Activated CD4-positive, alpha-beta T cell treated with anti-CD3 and anti-CD28 coated beads for 48 hours (primary cell): ENCODE measurements around the gene SLC25A47.
"Not testable (repeated sequence)": the region's sequence is repeated elsewhere in the genome, so short reads cannot be mapped to it uniquely, and the experiment has no call there.

ENCODE experiments used
- DNase-seq: peaks from one replicate; pipeline ENCODE4 v3.0.0-alpha.2; 2020

The SLC25A47 gene

GRCh38 chr14:100306101-100306997 lies 16.8 kb upstream of the SLC25A47 start, which contains the start of gene SLC25A29:
SLC25A29 (minus strand) TSS chr14:100306444; CDS start chr14:100306232, 212 bp downstream.
- DNase-seq, result peak; percentile 74

- no peak for DNase-seq
Measured at GRCh38 chr14:100306998-100307765, 16.0 kb upstream of the SLC25A47 start.

DNA sequence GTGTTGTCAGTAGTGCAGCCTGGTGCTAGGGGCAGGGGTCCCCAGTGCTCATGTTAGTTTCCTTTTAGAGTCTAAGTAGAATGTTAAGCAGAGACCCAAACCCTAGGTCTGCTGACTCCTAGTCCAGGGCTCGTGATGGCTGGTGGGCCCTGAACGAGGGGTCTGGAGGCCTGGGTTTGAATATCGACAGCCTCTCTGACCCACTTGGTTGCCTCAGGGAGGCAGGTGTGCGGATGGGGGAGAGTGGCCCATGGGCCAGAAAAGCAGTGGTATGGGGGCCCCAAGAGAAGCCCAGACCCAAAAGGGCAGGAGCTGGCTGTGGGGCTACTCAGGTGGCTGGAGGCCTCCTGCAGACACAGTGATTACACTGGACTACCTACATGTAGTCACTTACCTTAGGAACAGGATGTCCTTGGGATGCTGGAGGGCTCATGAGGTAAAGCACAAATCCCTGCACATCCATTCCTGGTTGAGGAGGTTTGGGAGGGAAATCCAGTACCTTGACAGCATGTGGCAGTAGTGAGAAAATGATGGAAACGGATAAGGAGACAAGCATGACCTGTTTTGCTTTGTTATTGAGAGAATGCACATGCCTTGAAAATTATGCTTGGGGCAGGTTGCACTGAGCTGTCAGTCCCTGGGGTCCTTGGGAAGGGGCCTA lies 15.2 kb upstream of the SLC25A47 start:
- DNase-seq, result no peak

- DNase-seq, result not testable (repeated sequence)
Measured at GRCh38 chr14:100308427-100308792, 14.7 kb upstream of the SLC25A47 start.

- no peak for DNase-seq
Measured at GRCh38 chr14:100309028-100309737, 14.0 kb upstream of the SLC25A47 start.

GRCh38 chr14:100312110-100312876 lies 10.8 kb upstream of the SLC25A47 start:
- DNase-seq, result not testable (repeated sequence)

DNA sequence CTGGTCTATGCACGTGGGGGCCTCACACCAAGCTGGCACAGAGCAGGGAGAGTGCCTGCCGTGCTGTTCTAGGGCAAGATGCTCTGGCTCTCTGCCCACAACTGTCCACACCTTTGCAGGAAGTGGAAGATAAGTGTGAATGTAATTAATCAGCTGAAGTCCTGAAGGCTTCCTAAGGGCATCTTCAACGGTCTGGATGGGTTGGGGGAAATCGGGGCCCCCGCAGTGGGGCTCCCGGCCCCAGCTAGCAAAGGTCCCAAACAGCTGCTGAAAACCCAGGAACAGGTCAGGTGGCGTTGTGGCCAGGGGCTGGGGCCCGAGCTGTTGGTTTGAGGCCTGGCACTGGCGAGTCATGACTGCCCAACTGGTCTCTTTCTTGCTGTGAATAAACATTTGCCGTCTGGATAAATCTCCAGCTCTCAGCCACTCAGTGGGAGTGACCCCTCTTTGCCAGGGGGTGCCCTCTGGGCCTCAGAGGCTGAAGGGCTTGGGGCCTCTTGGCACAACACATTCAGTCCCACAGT lies 10.2 kb upstream of the SLC25A47 start:
- no peak for DNase-seq

- no peak for DNase-seq
Measured at GRCh38 chr14:100313464-100314230, 9.5 kb upstream of the SLC25A47 start.

DNA sequence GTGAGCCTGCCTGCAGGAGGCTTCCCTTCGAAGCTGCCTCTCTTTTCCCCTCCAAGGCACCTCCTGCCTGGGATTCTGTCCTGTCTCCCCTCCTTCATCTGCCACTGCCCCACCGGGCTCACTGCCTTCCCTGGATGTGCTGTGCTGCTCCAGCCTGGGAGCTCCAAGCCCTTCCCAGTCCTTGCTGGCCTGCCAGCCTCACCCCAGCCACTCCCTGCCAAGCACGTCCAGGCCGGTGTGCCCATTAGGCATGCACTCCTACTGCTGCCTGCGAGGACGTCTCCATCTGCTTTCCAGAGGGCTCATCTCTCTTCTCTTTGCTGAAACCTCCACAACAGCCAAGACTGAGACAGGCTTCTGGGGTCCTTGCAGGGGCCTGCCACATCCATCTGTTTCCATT lies 8.4 kb upstream of the SLC25A47 start:
- DNase-seq, result no peak

DNA sequence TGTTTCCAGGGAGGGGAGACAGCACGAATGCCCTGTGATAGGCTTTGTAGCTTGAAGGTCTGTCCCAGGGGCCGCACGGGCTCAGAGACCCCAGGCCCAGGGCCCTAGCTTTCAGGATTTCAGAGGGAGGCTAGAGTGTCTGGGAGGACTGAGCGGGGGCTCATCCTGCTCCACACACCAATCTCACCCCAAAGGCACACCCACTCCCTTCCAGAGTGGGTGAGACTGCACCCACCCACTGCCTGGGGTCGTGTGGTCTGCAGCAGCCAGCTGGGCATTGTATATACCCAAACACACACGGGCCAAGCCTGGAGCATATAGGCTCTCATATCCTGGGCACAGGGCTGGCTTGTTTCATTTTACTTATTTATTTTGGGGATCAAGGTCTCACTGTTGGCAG lies 5.8 kb upstream of the SLC25A47 start:
- no peak for DNase-seq

GRCh38 chr14:100317912-100318808 lies 5.0 kb upstream of the SLC25A47 start:
- peak; percentile 83 for DNase-seq

- DNase-seq, result no peak
Measured at GRCh38 chr14:100320157-100320856, 2.8 kb upstream of the SLC25A47 start.

DNA sequence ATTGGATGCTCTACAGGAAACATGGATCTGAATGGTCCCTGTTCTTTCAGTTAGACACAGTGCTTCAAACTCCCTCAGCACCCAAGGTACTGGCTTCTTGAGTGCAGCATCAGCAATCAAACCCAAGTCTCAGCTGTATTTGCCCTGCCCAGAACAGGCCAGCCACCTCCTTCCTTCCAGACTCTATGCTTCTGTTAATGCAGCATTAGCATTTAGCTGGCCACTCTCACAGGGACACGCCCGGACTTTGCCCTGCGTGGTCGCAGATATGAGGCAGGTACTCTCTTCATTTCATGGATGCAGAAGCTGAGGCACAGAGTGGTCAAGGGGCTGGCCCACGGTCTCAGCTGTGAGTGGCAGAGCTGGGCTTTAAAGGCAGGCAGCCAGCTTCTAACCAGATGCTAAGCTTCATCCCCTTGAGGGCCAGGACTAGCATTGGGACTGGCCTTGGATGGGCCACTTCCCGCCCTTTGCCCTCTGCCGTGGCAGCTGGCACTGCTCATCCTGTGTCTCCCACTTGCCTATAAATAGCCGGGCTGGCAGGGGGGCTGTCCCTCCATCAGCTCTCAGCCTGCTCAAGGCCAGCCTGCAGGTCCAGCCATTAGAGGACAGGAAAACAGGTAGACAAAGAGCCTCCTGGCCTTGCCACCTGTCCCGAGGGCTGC lies 1.5 kb upstream of the SLC25A47 start:
- no peak for DNase-seq

GRCh38 chr14:100322138-100322957 lies 791 bp upstream of the SLC25A47 start:
- no peak for DNase-seq

- DNase-seq, result no peak
Measured at GRCh38 chr14:100323942-100324307, 786 bp downstream of the SLC25A47 start.

DNA sequence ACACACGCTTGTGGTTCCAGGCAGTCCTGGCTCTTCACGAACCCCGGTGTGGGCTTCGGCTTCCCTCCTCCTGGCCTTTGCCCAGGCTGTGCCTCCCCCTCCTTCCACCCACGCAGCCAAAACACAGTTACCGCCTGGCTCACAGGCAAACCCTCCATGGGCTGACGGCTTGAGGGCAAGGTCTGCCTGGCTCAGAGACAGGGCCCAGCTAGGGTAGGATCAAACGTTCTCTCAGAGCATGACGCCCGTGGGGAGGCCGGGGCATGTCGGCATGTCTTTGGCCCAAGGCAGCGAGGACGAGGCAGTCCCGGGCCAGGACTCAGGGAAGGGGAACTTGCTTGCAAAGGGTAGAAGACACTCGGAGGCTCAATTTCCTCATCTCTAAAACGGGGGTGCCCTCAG lies 2.1 kb downstream of the SLC25A47 start:
- no peak for DNase-seq

DNA sequence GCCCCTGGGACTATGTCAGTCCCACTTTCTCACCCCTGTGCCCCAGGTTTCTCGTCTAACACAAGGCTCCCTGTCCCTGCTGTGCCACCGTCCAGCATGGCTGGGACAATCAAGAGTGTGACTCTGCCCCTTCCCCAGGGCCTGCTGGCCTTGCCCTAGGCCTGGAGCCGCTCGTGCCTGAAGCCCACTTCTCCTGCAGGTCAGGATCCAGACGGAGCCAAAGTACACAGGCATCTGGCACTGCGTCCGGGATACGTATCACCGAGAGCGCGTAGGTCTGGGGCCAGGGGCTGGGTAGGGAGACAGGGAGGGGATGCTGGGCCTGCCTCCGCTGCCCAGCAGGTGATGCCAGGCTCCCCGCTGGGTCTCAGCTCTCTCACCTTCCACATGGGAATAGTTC lies 2.8 kb downstream of the SLC25A47 start:
- no peak for DNase-seq

GRCh38 chr14:100327128-100327527 lies 4.0 kb downstream of the SLC25A47 start:
- no peak for DNase-seq
